ENCODE measurements around the gene GPX4. TPM values are rescaled to one million over a fixed set of nuclear protein-coding genes. Genes with fewer than 3 reads are reported as not detected.
"Not testable (repeated sequence)": the region's sequence is repeated elsewhere in the genome, so short reads cannot be mapped to it uniquely, and the experiment has no call there.

GPX4 gene
- total RNA-seq, 1 donor: 288 TPM

DNA sequence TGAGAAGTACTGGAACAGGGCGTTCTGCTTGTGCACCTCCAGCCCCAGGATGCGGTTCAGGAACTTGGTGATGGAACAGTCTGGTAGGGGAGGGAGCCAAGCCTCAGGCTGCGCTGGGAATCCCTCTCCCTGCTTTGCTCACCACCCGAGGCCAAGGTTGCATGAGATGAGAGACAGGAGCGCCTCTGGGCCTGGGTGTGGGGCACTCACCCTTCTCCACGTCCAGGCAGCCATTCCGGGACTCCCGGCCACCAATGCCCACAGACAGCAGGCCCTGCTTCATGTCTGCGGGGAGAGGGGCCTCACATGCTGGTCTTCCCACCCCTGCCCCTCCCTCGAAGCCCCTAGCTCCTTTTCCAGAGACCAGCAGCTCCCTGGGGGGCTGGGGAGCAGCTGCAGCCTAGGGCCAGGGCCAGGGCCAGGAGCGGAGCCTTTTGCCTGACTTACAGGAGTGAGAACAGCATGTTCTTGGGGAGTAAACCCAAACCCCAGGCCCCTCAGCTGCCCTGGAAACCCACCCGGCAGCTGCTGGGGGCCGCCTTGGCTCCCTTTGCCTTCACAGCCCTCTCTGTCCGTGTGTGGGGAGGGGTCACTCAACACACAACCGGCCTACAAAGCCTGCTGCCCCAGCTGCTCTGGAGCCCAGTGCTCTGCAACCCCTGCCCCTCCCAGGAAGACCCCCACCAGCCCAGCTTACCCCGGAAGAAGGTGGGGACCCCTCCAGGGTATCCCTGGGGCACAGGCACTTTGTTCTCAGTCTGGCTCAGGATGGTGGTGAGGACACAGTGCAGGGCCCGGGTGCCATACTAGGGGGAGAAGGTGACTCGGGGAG, 7.2 kb downstream of the GPX4 start:
- TF ChIP-seq, protein P1, sequence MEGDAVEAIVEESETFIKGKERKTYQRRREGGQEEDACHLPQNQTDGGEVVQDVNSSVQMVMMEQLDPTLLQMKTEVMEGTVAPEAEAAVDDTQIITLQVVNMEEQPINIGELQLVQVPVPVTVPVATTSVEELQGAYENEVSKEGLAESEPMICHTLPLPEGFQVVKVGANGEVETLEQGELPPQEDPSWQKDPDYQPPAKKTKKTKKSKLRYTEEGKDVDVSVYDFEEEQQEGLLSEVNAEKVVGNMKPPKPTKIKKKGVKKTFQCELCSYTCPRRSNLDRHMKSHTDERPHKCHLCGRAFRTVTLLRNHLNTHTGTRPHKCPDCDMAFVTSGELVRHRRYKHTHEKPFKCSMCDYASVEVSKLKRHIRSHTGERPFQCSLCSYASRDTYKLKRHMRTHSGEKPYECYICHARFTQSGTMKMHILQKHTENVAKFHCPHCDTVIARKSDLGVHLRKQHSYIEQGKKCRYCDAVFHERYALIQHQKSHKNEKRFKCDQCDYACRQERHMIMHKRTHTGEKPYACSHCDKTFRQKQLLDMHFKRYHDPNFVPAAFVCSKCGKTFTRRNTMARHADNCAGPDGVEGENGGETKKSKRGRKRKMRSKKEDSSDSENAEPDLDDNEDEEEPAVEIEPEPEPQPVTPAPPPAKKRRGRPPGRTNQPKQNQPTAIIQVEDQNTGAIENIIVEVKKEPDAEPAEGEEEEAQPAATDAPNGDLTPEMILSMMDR (IDR thresholded peaks at IDR 0.05; ENCODE audit: insufficient read depth, low read length): no peak
- H3K4me3 ChIP-seq (ENCODE audit: low read depth, low read length): no peak overlapping the region
- peak; percentile 39 for DNase-seq (ENCODE audit: low read depth)

DNA sequence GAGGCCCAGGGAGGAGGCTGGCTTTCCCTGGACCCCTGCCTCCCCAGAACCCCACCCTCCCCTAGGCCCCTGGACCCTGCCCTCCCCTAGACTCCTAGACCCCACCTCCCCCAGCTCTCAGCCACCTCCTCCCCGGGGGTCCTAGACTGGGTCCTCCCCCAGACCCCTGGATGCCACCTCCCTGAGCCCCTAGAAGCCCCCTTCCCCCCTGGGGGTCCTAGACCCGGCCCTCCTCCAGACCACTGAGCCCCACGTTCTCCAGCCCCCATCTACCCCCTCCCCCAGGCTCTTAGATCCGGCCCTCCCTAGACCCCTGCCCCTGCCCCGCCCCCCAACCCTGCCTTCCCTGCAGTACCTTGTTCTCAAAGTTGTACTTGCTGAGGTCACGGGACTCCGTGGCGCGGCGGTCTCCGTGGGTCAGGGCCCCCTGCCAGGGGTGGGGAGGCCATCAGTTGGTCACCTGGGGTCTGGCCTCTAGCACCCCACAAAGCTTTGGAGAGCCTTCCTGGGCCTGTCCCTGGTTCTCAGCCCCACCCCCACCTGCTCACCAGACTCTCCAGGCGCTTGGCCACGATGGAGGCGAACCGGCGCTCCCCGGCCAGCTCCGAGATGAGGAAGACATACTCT, 8.0 kb downstream of the GPX4 start:
- no peak overlapping the region for H3K4me3 ChIP-seq (ENCODE audit: low read depth, low read length)
- TF ChIP-seq, protein P1 (IDR thresholded peaks at IDR 0.05; ENCODE audit: insufficient read depth, low read length): no peak
- DNase-seq (ENCODE audit: low read depth): no peak

DNA sequence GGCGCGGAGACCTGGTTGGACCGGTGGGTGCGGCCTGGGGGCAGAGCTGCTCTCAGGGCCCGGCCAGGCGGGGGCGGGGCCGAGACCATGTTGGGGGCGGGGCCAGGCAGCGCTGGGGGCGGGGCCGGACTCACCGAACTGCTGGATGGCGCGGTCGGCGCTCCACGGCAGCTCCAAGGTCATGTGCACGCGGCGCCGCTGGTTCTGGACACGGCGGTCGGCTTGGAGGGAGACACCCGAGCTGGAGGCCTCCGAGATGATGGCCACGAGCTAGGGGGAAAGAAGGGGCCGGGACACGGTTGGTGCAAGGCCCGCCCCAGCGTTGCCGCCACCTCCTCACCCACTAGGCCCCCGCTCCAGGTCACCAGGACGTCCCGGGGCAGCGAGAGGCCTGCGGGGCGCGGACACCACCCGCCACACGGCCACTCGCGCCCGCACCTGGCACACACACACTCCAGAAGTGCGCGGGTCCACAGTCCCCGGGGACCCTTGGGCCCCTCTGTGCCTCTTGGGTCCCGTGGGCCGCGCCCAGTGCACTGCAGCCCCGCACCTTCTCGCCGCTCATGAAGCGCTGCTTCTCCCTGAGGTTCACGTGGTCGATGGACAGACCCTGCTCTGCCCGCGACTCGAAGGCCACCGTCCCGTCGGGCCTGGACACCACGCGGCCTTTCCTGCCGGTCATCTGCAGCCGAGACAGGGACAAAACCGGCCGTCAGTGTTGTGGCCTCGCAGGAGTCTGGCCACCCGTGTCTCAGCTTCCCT, 8.7 kb downstream of the GPX4 start:
- no peak for DNase-seq (ENCODE audit: low read depth)
- no peak overlapping the region for H3K4me3 ChIP-seq (ENCODE audit: low read depth, low read length)
- TF ChIP-seq, protein P1 (IDR thresholded peaks at IDR 0.05; ENCODE audit: insufficient read depth, low read length): no peak

DNA sequence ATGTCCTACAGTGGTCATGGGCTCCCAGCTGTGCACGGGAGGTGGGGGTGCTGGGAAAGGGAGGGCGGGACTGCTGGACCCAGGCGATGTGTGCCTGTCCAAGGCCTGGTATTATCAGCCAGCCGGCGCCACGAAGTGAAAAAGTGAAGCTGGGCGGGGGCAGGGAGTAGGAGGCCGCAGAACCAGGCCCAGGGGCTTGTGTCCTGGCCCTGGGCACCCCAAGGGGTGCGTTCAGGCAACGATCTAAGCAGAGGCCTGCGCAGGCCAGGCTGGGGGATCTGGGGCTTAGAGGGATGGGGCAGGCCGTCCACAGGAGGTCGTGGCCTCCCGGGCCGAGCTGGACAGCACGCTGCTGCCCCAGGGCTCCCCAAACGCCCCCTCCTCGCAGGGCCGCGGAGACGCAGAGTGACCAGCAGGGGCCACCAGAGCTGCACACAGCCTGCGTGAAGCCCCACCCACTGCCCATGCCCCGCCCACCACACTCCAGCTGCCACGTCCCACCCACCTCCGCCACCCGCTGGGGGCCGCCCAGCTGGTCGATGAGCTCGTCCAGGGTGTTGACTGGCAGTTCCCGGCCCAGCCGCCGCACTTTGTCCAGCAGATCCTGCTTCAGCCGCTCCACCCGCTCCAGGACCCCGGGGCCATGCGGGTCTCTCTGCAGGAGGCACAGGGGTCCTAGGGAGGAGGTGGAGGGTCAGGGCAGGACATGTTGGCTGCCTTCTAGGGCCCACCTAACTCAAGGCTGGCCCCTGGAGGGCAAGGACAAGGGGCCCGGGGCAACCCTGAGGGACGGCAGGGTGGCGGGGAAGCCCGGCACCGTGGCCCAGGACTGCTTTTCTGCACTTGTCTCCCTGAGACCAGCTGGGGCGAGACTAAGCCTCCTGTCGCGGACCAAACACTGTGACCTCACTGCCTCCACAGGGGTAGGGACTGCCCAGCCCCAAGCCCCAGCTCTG, 9.5 kb downstream of the GPX4 start:
- DNase-seq (ENCODE audit: low read depth): peak; percentile 91
- H3K4me3 ChIP-seq (ENCODE audit: low read depth, low read length): no peak overlapping the region
- TF ChIP-seq, protein P1 (IDR thresholded peaks at IDR 0.05; ENCODE audit: insufficient read depth, low read length): peak; percentile 85

DNA sequence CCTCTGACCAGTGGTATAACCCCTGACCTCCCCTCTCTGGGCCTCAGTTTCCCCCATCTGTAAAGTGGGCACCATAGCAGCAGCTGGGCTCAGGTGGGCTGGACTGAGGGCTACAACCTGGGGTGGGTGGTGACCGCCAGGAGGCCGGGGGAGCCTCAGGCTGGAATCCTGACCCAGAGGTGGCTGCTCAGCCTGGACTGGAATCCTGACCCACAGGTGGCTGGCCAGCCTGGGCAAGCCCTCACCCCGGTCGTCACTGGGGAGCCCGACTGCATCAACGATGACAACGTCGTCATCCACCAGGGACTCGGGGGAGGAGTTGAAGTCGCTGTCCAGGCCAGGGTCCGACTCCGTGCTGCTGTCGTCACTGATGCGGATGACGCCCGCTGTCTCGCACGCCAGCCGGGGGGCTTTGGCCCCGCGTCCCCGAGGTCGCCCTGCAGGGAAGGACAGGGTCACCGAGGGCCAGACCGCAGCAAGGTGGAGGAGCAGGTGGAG, 10.2 kb downstream of the GPX4 start:
- no peak overlapping the region for H3K4me3 ChIP-seq (ENCODE audit: low read depth, low read length)
- DNase-seq (ENCODE audit: low read depth): no peak
- TF ChIP-seq, protein P1 (IDR thresholded peaks at IDR 0.05; ENCODE audit: insufficient read depth, low read length): no peak

DNA sequence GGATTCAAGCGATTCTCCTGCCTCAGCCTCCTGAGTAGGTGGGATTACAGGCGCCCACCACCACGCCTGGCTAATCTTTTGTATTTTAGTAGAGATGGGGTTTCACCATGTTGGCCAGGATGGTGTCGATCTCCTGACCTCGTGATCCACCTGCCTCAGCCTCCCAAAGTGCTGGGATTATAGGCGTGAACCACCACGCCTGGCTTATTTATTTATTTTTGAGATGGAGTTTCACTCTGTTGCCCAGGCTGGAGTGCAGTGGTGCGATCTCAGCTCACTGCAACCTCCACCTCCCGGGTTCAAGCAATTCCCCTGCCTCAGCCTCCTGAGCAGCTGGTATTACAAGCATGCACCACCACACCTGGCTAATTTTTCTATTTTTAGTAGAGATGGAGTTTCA, 10.9 kb downstream of the GPX4 start:
- H3K4me3 ChIP-seq (ENCODE audit: low read depth, low read length); DNase-seq (ENCODE audit: low read depth): not testable (repeated sequence)
